ENCODE measurements around the gene PRDX1.
A peak's percentile ranks its signal among the peaks of the same experiment; 100 is the strongest.
"Not testable (repeated sequence)": the region's sequence is repeated elsewhere in the genome, so short reads cannot be mapped to it uniquely, and the experiment has no call there.

PRDX1 gene

DNA sequence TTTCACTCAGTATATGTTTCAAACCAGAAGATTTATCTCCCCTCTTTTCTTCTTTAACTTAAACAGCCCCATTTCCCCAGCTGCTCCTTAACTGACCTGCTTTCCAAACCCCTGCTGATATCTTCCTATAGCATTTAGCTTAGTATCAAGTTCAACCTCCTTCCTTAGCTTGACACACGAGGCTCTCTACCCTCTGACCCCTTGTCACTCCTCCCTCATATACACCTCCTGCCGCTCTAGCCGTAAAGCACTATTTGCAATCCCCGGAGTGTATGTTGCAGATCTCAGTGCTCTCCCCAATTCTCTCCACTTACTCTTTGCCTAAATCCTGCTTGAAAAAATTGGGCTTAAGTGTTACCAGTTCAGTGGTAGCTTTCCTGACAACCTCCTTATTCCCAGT, 15.2 kb upstream of the PRDX1 start:
- no peak for DNase-seq (ENCODE audit: extremely low read depth in 1 of 2, low read depth in 1 of 2)

GRCh38 chr1:45535988-45536766, 14.5 kb upstream of the PRDX1 start:
- no peak for DNase-seq (ENCODE audit: extremely low read depth in 1 of 2, low read depth in 1 of 2)

DNA sequence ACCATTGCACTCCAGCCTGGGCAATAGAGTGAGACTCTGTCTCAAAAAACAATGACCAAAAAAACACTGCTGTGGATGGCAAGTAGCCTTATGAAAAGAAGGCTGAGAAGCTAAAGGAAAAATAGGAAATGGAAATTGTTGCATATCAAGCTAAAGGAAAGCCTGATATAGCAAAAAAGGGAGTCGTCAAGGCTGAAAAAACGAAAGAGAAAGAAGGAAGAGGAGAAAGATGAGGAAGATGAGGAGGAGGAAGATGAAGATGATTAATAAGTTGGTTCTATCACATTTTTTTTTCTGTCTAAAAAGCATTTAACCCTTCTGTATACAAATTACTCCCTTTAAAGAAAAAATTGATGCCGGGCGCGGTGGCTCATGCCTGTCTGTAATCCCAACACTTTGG, 10.2 kb upstream of the PRDX1 start:
- DNase-seq (ENCODE audit: extremely low read depth in 1 of 2, low read depth in 1 of 2): no peak

DNA sequence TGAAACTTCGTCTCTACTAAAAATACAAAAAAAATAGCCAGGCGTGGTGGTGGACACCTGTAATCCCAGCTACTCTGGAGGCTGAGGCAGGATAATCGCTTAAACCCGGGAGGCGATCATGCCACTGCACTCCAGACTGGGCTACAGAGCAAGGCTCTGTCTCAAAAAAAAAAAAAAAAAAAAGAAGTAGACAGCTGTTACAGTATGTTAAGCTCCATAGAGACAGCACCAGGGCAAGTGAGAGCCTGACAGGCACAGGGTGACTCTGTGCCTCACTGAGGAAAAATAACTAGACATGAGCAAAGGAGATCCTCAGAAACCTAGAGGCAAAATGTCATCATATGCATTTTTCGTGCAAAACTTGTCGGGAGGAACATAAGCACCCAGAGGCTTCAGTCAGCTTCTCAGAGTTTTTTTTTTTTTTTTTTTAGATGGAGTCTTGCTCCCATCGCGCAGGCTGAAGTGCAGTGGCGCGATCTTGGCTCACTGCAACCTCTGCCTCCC, 9.0 kb upstream of the PRDX1 start:
- no peak for DNase-seq (ENCODE audit: extremely low read depth in 1 of 2, low read depth in 1 of 2)

- no peak for DNase-seq (ENCODE audit: extremely low read depth in 1 of 2, low read depth in 1 of 2)
Observed at GRCh38 chr1:45526135-45526644, 4.5 kb upstream of the PRDX1 start.

DNA sequence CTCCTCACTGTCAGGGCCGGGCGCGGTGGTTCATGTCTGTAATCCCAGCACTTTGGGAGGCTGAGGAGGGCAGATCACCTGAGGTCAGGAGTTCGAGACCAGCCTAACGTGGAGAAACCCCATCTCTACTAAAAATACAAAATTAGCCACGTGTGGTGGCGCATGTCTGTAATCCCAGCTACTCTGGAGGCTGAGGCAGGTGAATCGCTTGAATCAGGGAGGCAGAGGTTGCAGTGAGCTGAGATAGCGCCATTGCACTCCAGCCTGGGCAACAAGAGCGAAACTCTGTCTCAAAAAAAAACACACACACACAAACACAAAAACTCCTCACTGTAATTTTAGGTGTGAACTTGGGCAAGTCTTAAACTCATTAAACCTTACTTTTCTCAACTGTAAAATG, 2.3 kb upstream of the PRDX1 start:
- DNase-seq (ENCODE audit: extremely low read depth in 1 of 2, low read depth in 1 of 2): not testable (repeated sequence)

GRCh38 chr1:45523516-45523915, 1.8 kb upstream of the PRDX1 start:
- not testable (repeated sequence) for DNase-seq (ENCODE audit: extremely low read depth in 1 of 2, low read depth in 1 of 2)

- no peak for DNase-seq (ENCODE audit: extremely low read depth in 1 of 2, low read depth in 1 of 2)
Observed at GRCh38 chr1:45522324-45523104, 830 bp upstream of the PRDX1 start.

DNA sequence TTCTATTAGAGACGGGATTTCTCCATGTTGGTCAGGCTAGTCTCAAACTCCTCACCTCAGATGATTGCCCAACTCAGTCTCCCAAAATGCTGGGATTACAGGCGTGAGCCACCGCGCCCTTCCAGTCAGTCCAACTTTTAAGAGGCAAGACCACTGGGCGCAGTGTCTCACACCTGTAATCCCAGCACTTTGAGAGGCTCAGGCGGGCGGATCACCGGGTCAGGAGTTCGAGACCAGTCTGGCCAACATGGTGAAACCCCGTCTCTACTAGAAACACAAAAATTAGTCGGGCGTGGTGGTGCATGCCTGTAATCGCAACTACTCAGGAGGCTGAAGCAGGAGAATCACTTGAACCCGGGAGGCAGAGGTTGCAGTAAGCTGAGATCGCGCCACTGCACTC, 1.9 kb downstream of the PRDX1 start:
- not testable (repeated sequence) for DNase-seq (ENCODE audit: extremely low read depth in 1 of 2, low read depth in 1 of 2)

DNA sequence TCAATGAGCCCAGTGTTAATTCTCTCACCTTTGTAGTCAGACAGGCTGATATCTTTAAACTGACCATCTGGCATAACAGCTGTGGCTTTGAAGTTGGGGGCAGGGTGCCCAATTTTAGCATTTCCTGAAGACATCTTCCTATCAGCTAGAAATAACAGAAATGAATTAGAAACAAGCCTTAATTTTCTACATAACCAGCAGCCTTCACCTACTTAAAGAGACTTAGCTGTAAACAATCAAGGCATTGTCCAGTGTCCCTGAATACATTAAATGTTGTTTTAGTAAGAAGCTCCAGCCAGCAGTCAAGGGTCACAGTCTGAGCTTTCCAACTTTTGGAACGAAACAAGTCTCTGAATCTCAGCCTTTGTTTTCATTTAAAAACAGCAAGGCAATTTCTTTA, 2.8 kb downstream of the PRDX1 start:
- no peak for DNase-seq (ENCODE audit: extremely low read depth in 1 of 2, low read depth in 1 of 2)

- not testable (repeated sequence) for DNase-seq (ENCODE audit: extremely low read depth in 1 of 2, low read depth in 1 of 2)
Observed at GRCh38 chr1:45518366-45518765, 3.3 kb downstream of the PRDX1 start.

- no peak for DNase-seq (ENCODE audit: extremely low read depth in 1 of 2, low read depth in 1 of 2)
Observed at GRCh38 chr1:45516465-45516864, 5.2 kb downstream of the PRDX1 start.

DNA sequence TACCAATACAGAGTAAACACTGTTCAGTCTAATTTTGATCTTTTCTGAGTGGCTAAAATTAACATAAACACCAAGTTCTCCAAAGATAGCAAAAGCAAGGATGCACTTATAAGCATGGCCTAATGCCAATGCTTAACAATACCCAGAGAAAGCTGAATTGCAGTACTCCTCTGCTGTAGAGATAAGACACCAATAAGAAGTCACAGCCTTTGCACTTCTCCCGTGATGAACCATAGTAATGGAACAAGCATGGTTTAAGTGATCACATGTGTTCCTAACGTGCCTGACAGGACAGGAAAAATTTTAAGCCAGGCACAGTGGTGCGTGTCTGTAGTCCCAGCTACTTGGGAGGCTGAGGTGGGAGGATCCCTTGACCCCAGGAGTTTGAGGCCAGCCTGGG, 5.6 kb downstream of the PRDX1 start:
- DNase-seq (ENCODE audit: extremely low read depth in 1 of 2, low read depth in 1 of 2): no peak

- not testable (repeated sequence) for DNase-seq (ENCODE audit: extremely low read depth in 1 of 2, low read depth in 1 of 2)
Observed at GRCh38 chr1:45513532-45514260, 8.0 kb downstream of the PRDX1 start.

DNA sequence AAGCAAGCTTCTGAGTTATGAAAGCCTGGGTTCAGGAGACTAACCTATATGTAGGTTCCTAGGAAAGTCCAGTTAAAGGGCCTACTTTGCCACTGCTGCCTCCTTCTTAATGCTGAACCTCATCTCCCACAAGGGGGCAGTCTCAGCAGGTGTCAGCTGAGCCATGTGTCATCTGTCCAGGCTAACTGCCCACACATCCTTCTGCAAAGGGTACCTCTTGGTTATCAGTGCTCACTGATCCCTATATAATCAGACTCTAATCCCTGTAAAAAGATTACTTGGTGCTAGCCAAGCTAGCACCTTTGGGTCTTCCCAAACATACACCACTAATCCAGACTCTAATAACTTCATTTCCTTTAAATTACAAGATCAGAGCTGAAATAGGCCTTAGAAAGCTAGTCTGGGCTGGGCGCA, 9.0 kb downstream of the PRDX1 start:
- peak in 1 of 2 donors; percentile 44 for DNase-seq (ENCODE audit: extremely low read depth in 1 of 2, low read depth in 1 of 2)

DNA sequence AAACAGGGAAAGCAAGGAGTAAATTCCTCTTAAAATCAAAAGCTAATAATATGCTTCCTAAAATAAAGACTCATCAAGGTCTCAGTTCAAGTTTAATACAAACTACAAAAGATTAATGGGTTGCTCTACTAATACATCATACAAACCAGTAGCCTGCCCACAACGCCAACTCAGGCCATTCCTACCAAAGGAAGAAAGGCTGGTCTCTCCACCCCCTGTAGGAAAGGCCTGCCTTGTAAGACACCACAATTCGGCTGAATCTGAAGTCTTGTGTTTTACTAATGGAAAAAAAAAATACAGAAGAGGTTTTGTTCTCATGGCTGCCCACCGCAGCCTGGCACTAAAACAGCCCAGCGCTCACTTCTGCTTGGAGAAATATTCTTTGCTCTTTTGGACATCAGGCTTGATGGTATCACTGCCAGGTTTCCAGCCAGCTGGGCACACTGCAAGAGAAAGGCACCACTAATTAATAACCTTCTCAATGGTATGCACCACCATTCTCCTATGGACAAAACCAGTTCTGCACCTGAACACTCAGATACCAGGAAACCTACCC, 10.6 kb downstream of the PRDX1 start:
- DNase-seq (ENCODE audit: extremely low read depth in 1 of 2, low read depth in 1 of 2): no peak

GRCh38 chr1:45510036-45510971, 11.4 kb downstream of the PRDX1 start:
- DNase-seq (ENCODE audit: extremely low read depth in 1 of 2, low read depth in 1 of 2): no peak

DNA sequence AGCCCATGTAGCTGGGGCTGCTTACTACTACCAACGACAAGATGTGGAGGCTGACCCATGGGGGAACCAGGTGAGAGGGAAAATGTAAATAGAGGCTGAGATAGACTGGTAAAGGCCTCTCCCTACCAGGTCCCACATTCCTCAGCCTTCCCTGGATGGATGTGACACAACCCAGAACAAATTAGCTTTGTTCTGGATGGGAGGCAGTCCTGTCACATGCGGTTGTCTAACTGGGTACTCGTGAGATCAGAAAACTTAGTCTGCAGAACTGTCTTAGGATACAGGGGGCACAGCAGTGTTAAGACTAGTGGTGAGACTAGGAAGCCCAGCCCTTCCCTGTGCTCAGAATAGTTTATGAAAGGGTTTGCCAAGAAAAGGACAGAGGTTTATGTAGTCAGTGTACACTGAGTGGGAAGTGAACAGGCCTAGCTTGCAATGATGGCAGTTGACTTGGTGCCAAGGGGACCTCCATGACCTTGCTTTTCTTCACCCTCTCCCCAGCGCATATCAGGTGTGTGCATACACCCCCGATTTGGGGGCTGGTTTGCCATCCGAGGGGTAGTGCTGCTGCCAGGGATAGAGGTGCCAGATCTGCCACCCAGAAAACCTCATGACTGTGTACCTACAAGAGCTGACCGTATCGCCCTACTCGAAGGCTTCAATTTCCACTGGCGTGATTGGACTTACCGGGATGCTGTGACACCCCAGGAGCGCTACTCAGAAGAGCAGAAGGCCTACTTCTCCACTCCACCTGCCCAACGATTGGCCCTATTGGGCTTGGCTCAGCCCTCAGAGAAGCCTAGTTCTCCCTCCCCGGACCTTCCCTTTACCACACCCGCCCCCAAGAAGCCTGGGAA, 13.2 kb downstream of the PRDX1 start:
- DNase-seq (ENCODE audit: extremely low read depth in 1 of 2, low read depth in 1 of 2): no peak

DNA sequence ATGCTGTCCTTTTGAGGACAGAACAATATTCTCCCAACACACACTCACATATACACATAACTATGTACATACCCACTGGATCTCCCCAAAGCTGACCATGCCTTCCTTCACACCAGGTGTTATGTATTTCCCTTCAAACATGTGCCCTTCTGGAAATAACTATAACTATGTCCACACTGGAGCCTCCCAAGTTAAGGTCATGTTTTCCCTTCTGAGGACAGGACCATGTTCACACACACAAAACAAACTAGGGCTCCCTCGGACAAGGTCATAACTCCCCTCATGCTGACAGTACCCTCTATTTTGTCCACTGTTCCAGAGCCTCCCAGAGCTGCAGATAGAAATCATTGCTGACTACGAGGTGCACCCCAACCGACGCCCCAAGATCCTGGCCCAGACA, 13.8 kb downstream of the PRDX1 start:
- no peak for DNase-seq (ENCODE audit: extremely low read depth in 1 of 2, low read depth in 1 of 2)

Measured in stimulated activated CD8-positive, alpha-beta memory T cell treated with anti-CD3 and anti-CD28 coated beads, Interleukin-7, amount 100 ng/mL, for 48 hours (primary cell).